ENCODE results near the gene DAB2IP.

DNA sequence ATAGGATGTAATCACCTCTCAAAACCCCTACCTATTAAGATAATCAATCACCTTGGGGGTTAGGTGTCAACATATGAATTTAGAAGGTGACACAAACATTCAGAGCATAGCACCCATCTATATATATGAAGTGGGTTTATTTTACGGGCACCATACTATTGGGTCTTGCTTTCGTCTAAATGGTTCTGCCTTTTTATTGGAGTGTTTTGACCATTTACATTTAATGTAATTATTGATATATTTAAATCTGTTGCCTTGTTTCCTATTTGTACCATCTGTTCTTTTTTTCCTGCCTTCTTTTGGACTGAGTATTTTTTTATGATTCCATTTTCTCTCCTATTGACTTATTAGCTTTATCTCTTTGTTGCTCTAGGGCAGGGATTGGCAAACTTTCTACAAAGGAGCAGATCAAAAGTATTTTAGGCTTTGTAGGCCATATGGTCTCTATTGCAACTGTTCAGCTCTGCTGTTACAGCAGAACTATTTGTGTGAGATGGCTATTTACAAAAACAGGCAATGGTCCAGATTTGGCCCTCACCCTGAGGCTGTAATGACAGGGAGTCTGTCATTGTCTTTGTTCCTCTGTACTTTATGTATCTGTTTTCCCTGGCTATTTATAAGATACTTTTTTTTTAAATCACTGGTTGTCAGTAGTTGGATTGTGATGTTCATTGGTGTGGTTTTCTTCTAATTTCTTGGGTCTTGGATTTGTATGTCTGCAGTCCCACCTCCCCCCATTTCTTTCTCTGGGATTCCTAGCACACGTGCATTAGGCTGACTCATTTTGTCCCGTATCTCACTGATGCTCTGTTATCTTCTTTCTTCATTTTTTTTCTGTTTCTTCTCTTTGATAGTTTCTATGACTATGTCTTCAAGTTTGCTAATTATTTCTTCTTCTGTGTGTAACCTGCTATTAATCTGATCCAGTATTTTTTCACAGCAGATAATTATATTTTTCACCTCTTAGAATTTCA, 127.1 kb downstream of the DAB2IP start:
- no peak for TF ChIP-seq POLR2A (IDR thresholded peaks at IDR 0.05)
- TF ChIP-seq, protein P1, sequence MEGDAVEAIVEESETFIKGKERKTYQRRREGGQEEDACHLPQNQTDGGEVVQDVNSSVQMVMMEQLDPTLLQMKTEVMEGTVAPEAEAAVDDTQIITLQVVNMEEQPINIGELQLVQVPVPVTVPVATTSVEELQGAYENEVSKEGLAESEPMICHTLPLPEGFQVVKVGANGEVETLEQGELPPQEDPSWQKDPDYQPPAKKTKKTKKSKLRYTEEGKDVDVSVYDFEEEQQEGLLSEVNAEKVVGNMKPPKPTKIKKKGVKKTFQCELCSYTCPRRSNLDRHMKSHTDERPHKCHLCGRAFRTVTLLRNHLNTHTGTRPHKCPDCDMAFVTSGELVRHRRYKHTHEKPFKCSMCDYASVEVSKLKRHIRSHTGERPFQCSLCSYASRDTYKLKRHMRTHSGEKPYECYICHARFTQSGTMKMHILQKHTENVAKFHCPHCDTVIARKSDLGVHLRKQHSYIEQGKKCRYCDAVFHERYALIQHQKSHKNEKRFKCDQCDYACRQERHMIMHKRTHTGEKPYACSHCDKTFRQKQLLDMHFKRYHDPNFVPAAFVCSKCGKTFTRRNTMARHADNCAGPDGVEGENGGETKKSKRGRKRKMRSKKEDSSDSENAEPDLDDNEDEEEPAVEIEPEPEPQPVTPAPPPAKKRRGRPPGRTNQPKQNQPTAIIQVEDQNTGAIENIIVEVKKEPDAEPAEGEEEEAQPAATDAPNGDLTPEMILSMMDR (IDR thresholded peaks at IDR 0.05), result no peak
- no peak for TF ChIP-seq EP300 (IDR thresholded peaks at IDR 0.05)
- no peak for TF ChIP-seq POLR2AphosphoS5 (IDR thresholded peaks at IDR 0.05)

Measured in stomach (tissue), 4 donors.